Measurements from ENCODE around the gene MYO19. TPM values are rescaled to one million over a fixed set of nuclear protein-coding genes. Genes with fewer than 3 reads are reported as not detected.

The MYO19 gene
- total and polyA plus RNA-seq, 12 donors, result 12.0 to 43.6 (median 29.4) TPM

- peaks cover 0 to 14% of the 10 kb centered on the region in 2 donors for H3K36me3 ChIP-seq (replicated peaks in 1 of 2)
- H3K27ac ChIP-seq, result no peak overlapping the region
- no peak overlapping the region for H3K4me3 ChIP-seq
- no peak for DNase-seq
- no peaks in the 10 kb centered on the region for H3K9me3 ChIP-seq (replicated peaks in 1 of 3)
- WGBS, 4 donors, result 79 to 91% (median 84%) methylated on average over 4 to 6 of the region's 6 CpGs
- TF ChIP-seq CTCF (IDR thresholded peaks at IDR 0.05) (no peak), POLR2A (IDR thresholded peaks at IDR 0.05) (no peak)
- no peaks in the 10 kb centered on the region for H3K27me3 ChIP-seq
- intact Hi-C loops (cut with DNase I), result no loop called here
- H3K4me1 ChIP-seq (replicated peaks in 1 of 2), result no peaks in the 10 kb centered on the region
Observed at GRCh38 chr17:36506249-36506826, 28.3 kb downstream of the MYO19 start.

GRCh38 chr17:36505171-36505570 is 29.5 kb downstream of the MYO19 start:
- Histone ChIP-seq H3K9me3 (replicated peaks in 1 of 3) (no peaks in the 10 kb centered on the region), H3K36me3 (replicated peaks in 1 of 2) (peaks cover 0 to 14% of the 10 kb centered on the region in 2 donors), H3K27ac (no peak overlapping the region), H3K27me3 (no peaks in the 10 kb centered on the region), H3K4me3 (no peak overlapping the region), H3K4me1 (replicated peaks in 1 of 2) (no peaks in the 10 kb centered on the region)
- no peak for TF ChIP-seq POLR2A (IDR thresholded peaks at IDR 0.05)
- TF ChIP-seq CTCF (IDR thresholded peaks at IDR 0.05), result no peak
- intact Hi-C loops (cut with DNase I), result no loop called here
- DNase-seq, result no peak
- 89 to 95% (median 95%) methylated on average over 6 to 8 of the region's 8 CpGs for WGBS, 4 donors

- Histone ChIP-seq H3K27ac (no peak overlapping the region), H3K9me3 (replicated peaks in 1 of 3) (no peaks in the 10 kb centered on the region), H3K36me3 (replicated peaks in 1 of 2) (peaks cover 0 to 16% of the 10 kb centered on the region in 2 donors), H3K4me1 (replicated peaks in 1 of 2) (no peaks in the 10 kb centered on the region), H3K4me3 (no peak overlapping the region), H3K27me3 (no peaks in the 10 kb centered on the region)
- DNase-seq, result no peak
- intact Hi-C loops (cut with DNase I), result no loop called here
- WGBS, 4 donors, result 98 to 100% (median 99%) methylated on average over 1 to 5 of the region's 5 CpGs
- no peak for TF ChIP-seq POLR2A (IDR thresholded peaks at IDR 0.05)
- TF ChIP-seq CTCF (IDR thresholded peaks at IDR 0.05), result no peak
Observed at GRCh38 chr17:36504156-36504545, 30.5 kb downstream of the MYO19 start.

GRCh38 chr17:36503456-36504155 is 31.1 kb downstream of the MYO19 start:
- H3K4me3 ChIP-seq, result no peak overlapping the region
- intact Hi-C loops (cut with DNase I), result no loop called here
- 85 to 96% (median 92%) methylated on average over 4 to 7 of the region's 7 CpGs for WGBS, 4 donors
- no peaks in the 10 kb centered on the region for H3K9me3 ChIP-seq (replicated peaks in 1 of 3)
- DNase-seq, result no peak
- H3K27me3 ChIP-seq, result no peaks in the 10 kb centered on the region
- no peaks in the 10 kb centered on the region for H3K4me1 ChIP-seq (replicated peaks in 1 of 2)
- no peak overlapping the region for H3K27ac ChIP-seq
- H3K36me3 ChIP-seq (replicated peaks in 1 of 2), result peaks cover 0 to 21% of the 10 kb centered on the region in 2 donors
- no peak for TF ChIP-seq POLR2A (IDR thresholded peaks at IDR 0.05)

GRCh38 chr17:36501963-36502362 is 32.7 kb downstream of the MYO19 start:
- Histone ChIP-seq H3K4me1 (replicated peaks in 1 of 2) (no peaks in the 10 kb centered on the region), H3K27me3 (no peaks in the 10 kb centered on the region), H3K9me3 (replicated peaks in 1 of 3) (no peaks in the 10 kb centered on the region), H3K27ac (no peak overlapping the region), H3K36me3 (replicated peaks in 1 of 2) (peaks cover 0 to 36% of the 10 kb centered on the region in 2 donors), H3K4me3 (no peak overlapping the region)
- TF ChIP-seq CTCF (IDR thresholded peaks at IDR 0.05) (no peak), POLR2A (IDR thresholded peaks at IDR 0.05) (no peak)
- intact Hi-C loops (cut with DNase I), result no loop called here
- 84 to 92% (median 88%) methylated on average over 6 of the region's 6 CpGs for WGBS, 4 donors
- no peak for DNase-seq

Data from adrenal gland (tissue), 12 donors.